Omental fat pad (tissue), 4 donors: Measurements from ENCODE around the gene SPRR2E. TPM values are rescaled to one million over a fixed set of nuclear protein-coding genes. Genes with fewer than 3 reads are reported as not detected.
"Not testable (repeated sequence)": the region's sequence is repeated elsewhere in the genome, so short reads cannot be mapped to it uniquely, and the experiment has no call there.

Experiments
- ATAC-seq: fragments of 150-250 bp; one replicate; pipeline ENCODE4 v1.9.1; 2016; ENCODE audit warnings: mild to moderate bottlenecking, moderate library complexity; ENCODE audit not compliant: low FRiP score
- DNase-seq: peaks from one replicate; pipeline ENCODE4 v3.0.0-alpha.2; 2019; ENCODE audit warnings: low spot score
- small RNA-seq: library from RNA; depleted of rRNA; stranded (forward); fragments of <200 nt; gene quantifications from one replicate; pipeline ENCODE3, GENCODE V24; 2016
- total RNA-seq, 4 donors: library from RNA; depleted of rRNA; stranded (reverse); fragments of >200 nt; gene quantifications; one replicate each; pipeline ENCODE4 v1.1.0, GENCODE V29; 2016
- TF ChIP-seq, protein P1 (sequence below), 3 donors: fragments of 450-650 bp; IDR thresholded peaks; one replicate each; pipeline ENCODE4 v1.5.1; 2016 to 2017; ENCODE audit warnings: antibody characterized with exemption in 3 of 3, mild to moderate bottlenecking in 3 of 3, moderate library complexity in 2 of 3

Gene SPRR2E
- total RNA-seq, 4 donors from 2014 or later, result not detected

DNA sequence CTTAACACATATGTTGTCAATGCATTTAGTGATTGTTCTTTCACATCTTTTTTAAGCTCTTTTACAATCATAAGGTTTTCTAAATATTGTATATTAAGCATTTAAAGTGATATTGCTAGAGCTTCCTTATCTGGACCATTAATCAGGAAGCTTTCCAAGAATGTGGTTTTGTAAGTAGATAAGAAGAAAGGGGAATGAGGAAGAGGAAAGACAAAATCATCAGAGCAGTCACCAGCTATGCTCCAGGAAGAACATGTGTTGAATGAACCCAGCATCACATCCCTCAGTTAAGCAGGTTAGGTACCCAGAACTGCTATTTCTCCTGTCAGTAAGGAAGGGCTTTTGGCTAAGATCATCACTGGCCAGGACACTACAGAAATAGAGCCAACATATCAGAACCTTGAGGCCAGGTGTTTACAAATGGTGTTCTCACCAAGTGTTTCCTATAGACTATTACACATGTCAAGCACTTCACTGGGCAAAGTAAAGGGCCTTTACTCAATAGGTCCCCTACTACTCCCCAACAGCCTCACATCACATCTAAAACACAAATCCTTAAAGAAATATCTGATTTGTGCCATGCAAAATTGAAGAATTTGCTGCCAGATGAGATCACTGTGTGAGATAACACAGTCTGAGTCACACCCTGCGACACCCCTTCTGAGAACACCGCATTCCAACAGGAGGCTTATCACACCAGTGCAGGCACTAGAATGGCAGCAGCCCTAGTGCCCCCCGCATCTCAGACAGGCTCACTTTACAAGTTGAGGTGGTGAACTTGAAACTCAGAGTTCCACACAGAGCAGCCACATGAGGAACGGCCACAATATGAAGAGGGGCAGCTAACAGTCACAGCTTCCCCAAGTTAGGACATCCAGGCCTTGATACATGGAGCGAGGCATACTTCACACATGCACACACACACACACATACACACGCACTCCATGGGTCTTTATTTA, 35.2 kb downstream of the SPRR2E start:
- no peak for DNase-seq
- TF ChIP-seq, protein P1, sequence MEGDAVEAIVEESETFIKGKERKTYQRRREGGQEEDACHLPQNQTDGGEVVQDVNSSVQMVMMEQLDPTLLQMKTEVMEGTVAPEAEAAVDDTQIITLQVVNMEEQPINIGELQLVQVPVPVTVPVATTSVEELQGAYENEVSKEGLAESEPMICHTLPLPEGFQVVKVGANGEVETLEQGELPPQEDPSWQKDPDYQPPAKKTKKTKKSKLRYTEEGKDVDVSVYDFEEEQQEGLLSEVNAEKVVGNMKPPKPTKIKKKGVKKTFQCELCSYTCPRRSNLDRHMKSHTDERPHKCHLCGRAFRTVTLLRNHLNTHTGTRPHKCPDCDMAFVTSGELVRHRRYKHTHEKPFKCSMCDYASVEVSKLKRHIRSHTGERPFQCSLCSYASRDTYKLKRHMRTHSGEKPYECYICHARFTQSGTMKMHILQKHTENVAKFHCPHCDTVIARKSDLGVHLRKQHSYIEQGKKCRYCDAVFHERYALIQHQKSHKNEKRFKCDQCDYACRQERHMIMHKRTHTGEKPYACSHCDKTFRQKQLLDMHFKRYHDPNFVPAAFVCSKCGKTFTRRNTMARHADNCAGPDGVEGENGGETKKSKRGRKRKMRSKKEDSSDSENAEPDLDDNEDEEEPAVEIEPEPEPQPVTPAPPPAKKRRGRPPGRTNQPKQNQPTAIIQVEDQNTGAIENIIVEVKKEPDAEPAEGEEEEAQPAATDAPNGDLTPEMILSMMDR (IDR thresholded peaks at IDR 0.05), result no peak
- ATAC-seq, result no peak

DNA sequence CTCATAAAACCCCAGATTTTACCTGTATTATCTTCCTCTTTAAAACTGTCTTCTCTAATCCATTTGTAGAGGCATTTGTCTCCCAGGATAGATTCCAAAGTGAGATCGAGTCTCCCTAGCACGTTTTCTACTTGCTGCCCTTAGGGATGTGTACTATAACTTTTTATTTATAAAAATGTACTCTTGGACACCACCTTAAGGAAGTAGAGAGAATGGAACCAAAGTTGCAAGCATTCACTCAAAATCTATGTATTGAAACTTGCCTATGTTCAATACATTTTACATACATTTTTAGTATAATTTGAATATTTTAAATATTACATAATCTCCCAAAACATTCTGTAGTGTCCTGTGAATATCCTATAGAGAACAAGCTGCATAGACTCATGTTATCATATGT, 36.2 kb downstream of the SPRR2E start:
- ATAC-seq (no peak), DNase-seq (no peak)
- TF ChIP-seq, protein P1 (IDR thresholded peaks at IDR 0.05), result no peak

DNA sequence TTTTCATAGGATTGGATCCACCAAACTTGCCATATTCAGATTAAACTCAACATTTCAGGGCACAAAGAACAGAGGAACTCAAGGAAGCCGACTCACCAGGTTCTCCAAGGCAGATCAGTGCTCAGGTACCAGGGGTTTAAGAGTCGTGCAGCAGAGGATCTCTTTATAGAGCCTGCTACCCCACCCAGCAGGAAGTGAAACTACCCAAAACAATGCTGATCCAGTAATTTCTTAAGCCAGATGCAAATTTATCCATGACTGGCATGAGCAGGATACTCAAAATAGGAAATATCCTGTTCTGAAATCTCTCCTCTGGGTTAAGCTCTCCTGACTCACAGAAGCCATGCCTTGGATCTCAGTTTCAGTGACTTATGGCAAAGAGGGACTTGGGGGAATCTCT, 37.0 kb downstream of the SPRR2E start, which contains the start of gene SPRR2A:
Gene SPRR2A (minus strand): TSS at position 138 of the 400 bp plus-strand sequence. CDS start 777 bp downstream, outside the sequence.
- no peak for DNase-seq
- ATAC-seq, result no peak
- TF ChIP-seq, protein P1 (IDR thresholded peaks at IDR 0.05), result no peak

DNA sequence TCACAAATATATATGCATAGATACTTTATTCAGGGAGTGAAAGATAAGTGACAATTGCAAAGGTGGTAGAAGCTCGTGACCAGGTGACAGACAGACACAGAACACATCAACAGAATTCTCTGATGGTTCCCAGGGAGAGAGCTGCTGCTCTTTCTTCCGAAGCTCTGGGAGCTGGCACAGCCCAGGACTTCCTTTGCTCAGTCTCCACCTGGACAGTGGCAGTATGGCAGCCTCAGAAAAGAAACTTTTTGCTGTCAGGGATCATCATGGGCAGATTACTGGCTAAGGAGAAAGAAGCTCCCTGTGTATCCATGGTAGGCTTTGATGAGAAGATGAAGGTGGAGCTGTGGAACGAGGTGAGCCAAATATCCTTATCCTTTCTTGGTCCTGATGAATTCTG, 38.2 kb downstream of the SPRR2E start:
- ATAC-seq, DNase-seq: not testable (repeated sequence)

DNA sequence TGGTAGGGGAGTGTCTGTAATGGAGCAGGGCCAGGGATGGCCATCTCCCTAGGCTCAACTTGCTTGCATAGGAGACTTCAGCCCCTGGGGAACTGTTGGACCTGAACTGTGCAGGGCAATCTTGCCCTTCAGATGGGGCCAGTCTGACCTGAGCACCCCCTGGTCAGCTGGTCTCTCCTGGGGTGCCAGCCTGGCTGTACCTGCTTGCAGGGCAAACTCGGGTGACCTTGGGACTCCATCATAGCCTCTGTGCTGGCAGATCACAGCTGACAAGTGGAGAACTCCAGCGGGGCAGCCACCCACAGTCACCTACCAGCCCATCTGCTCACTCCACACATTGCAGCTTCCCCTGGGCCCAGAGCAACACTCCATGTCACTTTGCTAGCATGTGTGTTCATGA, 45.1 kb downstream of the SPRR2E start:
- no peak for ATAC-seq
- no peak for DNase-seq
- TF ChIP-seq, protein P1 (IDR thresholded peaks at IDR 0.05), result no peak

Small RNA genes within 50 kb of the gene (small RNA-seq; reads per million reads assigned to genes)
- not detected for gene SPRR2C

Other genes starting within 250 kb of the SPRR2E start
- not detected for gene LCE7A, start 234.5 kb downstream of the SPRR2E start, total RNA-seq
- not detected for gene SMCP, start 216.2 kb downstream of the SPRR2E start, total RNA-seq
- gene IVL, start 186.0 kb downstream of the SPRR2E start, total RNA-seq, result not detected
- gene SPRR5, start 147.3 kb downstream of the SPRR2E start, total RNA-seq, result not detected
- gene SPRR4, start 123.9 kb downstream of the SPRR2E start, total RNA-seq, result not detected
- not detected for gene SPRR1A, start 110.4 kb downstream of the SPRR2E start, total RNA-seq
- gene SPRR3, start 92.8 kb downstream of the SPRR2E start, total RNA-seq, result not detected
- not detected for gene SPRR1B, start 63.3 kb downstream of the SPRR2E start, total RNA-seq
- gene SPRR2D, start 53.4 kb downstream of the SPRR2E start, total RNA-seq, result not detected
- gene SPRR2A, start 37.0 kb downstream of the SPRR2E start, total RNA-seq, result not detected
- not detected for gene SPRR2B, start 22.9 kb downstream of the SPRR2E start, total RNA-seq
- gene SPRR2F, start 19.0 kb upstream of the SPRR2E start, total RNA-seq, result not detected
- not detected for gene SPRR2G, start 56.4 kb upstream of the SPRR2E start, total RNA-seq
- gene LELP1, start 108.9 kb upstream of the SPRR2E start, total RNA-seq, result not detected
- 1 to 10 TPM in 2 of 4 donors, not detected in 2; 2.0 to 5.4 TPM for gene PRR9, start 123.1 kb upstream of the SPRR2E start, total RNA-seq
- gene LORICRIN, start 165.2 kb upstream of the SPRR2E start, total RNA-seq, result not detected
- gene PGLYRP3, start 218.4 kb upstream of the SPRR2E start, total RNA-seq, result not detected